IPS DF 6.9 (cell line): ENCODE results near the gene DYNC1H1.

Experiments used
- DNase-seq: peaks from one replicate; pipeline ENCODE4 v3.0.0-alpha.2; 2013; ENCODE audit warnings: low read depth, low spot score
- H3K27ac ChIP-seq: one replicate; pipeline ENCODE4 v1.5.1; 2013; ENCODE audit warnings: low read length, control low read depth
- H3K27me3 ChIP-seq: 2 replicates; pipeline ENCODE4 v1.6.1; 2013; ENCODE audit warnings: mild to moderate bottlenecking, low read length; ENCODE audit not compliant: control insufficient read depth, insufficient read depth
- H3K36me3 ChIP-seq: 2 replicates; pipeline ENCODE4 v1.6.1; 2013; ENCODE audit warnings: low read length; ENCODE audit not compliant: control insufficient read depth, insufficient read depth
- H3K4me1 ChIP-seq: 2 replicates; pipeline ENCODE4 v1.6.1; 2013; ENCODE audit warnings: low read length; ENCODE audit not compliant: control insufficient read depth, insufficient read depth
- H3K4me3 ChIP-seq: 2 replicates; pipeline ENCODE4 v1.5.1; 2013; ENCODE audit warnings: mild to moderate bottlenecking, low read length
- H3K9me3 ChIP-seq: 2 replicates; pipeline ENCODE4 v1.6.1; 2013; ENCODE audit warnings: low read length, inconsistent platforms; ENCODE audit not compliant: control insufficient read depth, insufficient read depth
- WGBS: extraction: QIAGEN DNeasy Blood & Tissue Kit; methylation state at CpG from one replicate; pipeline ENCODE4 v1.1.7; 2013; ENCODE audit warnings: mixed read lengths, missing lambda C conversion rate; ENCODE audit not compliant: insufficient read length, insufficient coverage; 5-methylcytosine and 5-hydroxymethylcytosine counted together

The DYNC1H1 gene

GRCh38 chr14:102034301-102034700, 69.9 kb downstream of the DYNC1H1 start:
- Histone ChIP-seq H3K4me1 (no peaks in the 10 kb centered on the region), H3K36me3 (peaks cover 55% of the 10 kb centered on the region), H3K27me3 (no peaks in the 10 kb centered on the region), H3K9me3 (no peaks in the 10 kb centered on the region), H3K4me3 (no peak overlapping the region), H3K27ac (no peak overlapping the region)
- no CpG with 5 or more reads among the region's 11 CpGs for WGBS
- DNase-seq, result no peak

- Histone ChIP-seq H3K27me3 (no peaks in the 10 kb centered on the region), H3K27ac (no peak overlapping the region), H3K36me3 (peaks cover 57% of the 10 kb centered on the region), H3K9me3 (no peaks in the 10 kb centered on the region), H3K4me1 (no peaks in the 10 kb centered on the region), H3K4me3 (no peak overlapping the region)
- no peak for DNase-seq
- no CpG with 5 or more reads among the region's 9 CpGs for whole genome bisulfite sequencing
Measured at GRCh38 chr14:102035914-102036313, 71.5 kb downstream of the DYNC1H1 start.

GRCh38 chr14:102037686-102038085, 73.3 kb downstream of the DYNC1H1 start:
- Histone ChIP-seq H3K4me1 (no peaks in the 10 kb centered on the region), H3K4me3 (no peak overlapping the region), H3K27me3 (no peaks in the 10 kb centered on the region), H3K27ac (no peak overlapping the region), H3K9me3 (no peaks in the 10 kb centered on the region), H3K36me3 (peaks cover 68% of the 10 kb centered on the region)
- no CpG with 5 or more reads among the region's 1 CpG for WGBS
- DNase-seq, result no peak

- Histone ChIP-seq H3K9me3 (no peaks in the 10 kb centered on the region), H3K27me3 (no peaks in the 10 kb centered on the region), H3K4me1 (no peaks in the 10 kb centered on the region), H3K36me3 (peaks cover 63% of the 10 kb centered on the region), H3K4me3 (no peak overlapping the region), H3K27ac (no peak overlapping the region)
- DNase-seq, result no peak
- no CpG with 5 or more reads among the region's 16 CpGs for WGBS
Measured at GRCh38 chr14:102039157-102039556, 74.8 kb downstream of the DYNC1H1 start.

- no peaks in the 10 kb centered on the region for H3K27me3 ChIP-seq
- no peak overlapping the region for H3K27ac ChIP-seq
- no peak for DNase-seq
- peaks cover 65% of the 10 kb centered on the region for H3K36me3 ChIP-seq
- H3K4me1 ChIP-seq, result no peaks in the 10 kb centered on the region
- no peaks in the 10 kb centered on the region for H3K9me3 ChIP-seq
- WGBS, result no CpG with 5 or more reads among the region's 13 CpGs
- no peak overlapping the region for H3K4me3 ChIP-seq
Measured at GRCh38 chr14:102040153-102040552, 75.8 kb downstream of the DYNC1H1 start.

- H3K36me3 ChIP-seq, result peaks cover 54% of the 10 kb centered on the region
- H3K27me3 ChIP-seq, result no peaks in the 10 kb centered on the region
- no CpG with 5 or more reads among the region's 9 CpGs for WGBS
Measured at GRCh38 chr14:102042699-102043098, 78.3 kb downstream of the DYNC1H1 start.

GRCh38 chr14:102043251-102044025, 79.1 kb downstream of the DYNC1H1 start:
- H3K4me3 ChIP-seq, result no peak overlapping the region
- H3K27me3 ChIP-seq, result no peaks in the 10 kb centered on the region
- H3K4me1 ChIP-seq, result no peaks in the 10 kb centered on the region; the same call in 1 of the 2 replicates
- WGBS, result no CpG with 5 or more reads among the region's 22 CpGs
- peaks cover 57% of the 10 kb centered on the region for H3K36me3 ChIP-seq
- no peak for DNase-seq
- no peak overlapping the region for H3K27ac ChIP-seq
- no peaks in the 10 kb centered on the region for H3K9me3 ChIP-seq

More at GRCh38 chr14:102042699-102043098, 78.3 kb downstream of the DYNC1H1 start:
- Histone ChIP-seq H3K4me1 (no peaks in the 10 kb centered on the region; the same call in 1 of the 2 replicates), H3K9me3 (no peaks in the 10 kb centered on the region), H3K27ac (no peak overlapping the region), H3K4me3 (no peak overlapping the region)
- no peak for DNase-seq

- Histone ChIP-seq H3K9me3 (no peaks in the 10 kb centered on the region), H3K36me3 (peaks cover 58% of the 10 kb centered on the region), H3K4me1 (no peaks in the 10 kb centered on the region; the same call in 1 of the 2 replicates), H3K4me3 (no peak overlapping the region), H3K27ac (no peak overlapping the region), H3K27me3 (no peaks in the 10 kb centered on the region)
- WGBS, result no CpG with 5 or more reads among the region's 13 CpGs
- no peak for DNase-seq
Measured at GRCh38 chr14:102044566-102044965, 80.2 kb downstream of the DYNC1H1 start.

- no peaks in the 10 kb centered on the region for H3K9me3 ChIP-seq
- DNase-seq, result peak; percentile 87
- H3K36me3 ChIP-seq, result peaks cover 54% of the 10 kb centered on the region
- H3K4me1 ChIP-seq, result no peaks in the 10 kb centered on the region; the same call in 1 of the 2 replicates
- no peak overlapping the region for H3K4me3 ChIP-seq
- no peaks in the 10 kb centered on the region for H3K27me3 ChIP-seq
- no peak overlapping the region for H3K27ac ChIP-seq
- WGBS, result no CpG with 5 or more reads among the region's 23 CpGs
Measured at GRCh38 chr14:102046337-102047278, 82.2 kb downstream of the DYNC1H1 start.

- no peak overlapping the region for H3K4me3 ChIP-seq
- no peaks in the 10 kb centered on the region; the same call in 1 of the 2 replicates for H3K4me1 ChIP-seq
- peaks cover 43% of the 10 kb centered on the region for H3K36me3 ChIP-seq
- whole genome bisulfite sequencing, result no CpG with 5 or more reads among the region's 33 CpGs
- no peak for DNase-seq
- H3K9me3 ChIP-seq, result no peaks in the 10 kb centered on the region
- no peak overlapping the region for H3K27ac ChIP-seq
- no peaks in the 10 kb centered on the region for H3K27me3 ChIP-seq
Measured at GRCh38 chr14:102047808-102048540, 83.6 kb downstream of the DYNC1H1 start.
